GM21723 (cell line): Measurements from ENCODE around the gene MT3.
A peak's percentile ranks its signal among the peaks of the same experiment; 100 is the strongest.

Experiments
- ATAC-seq: cut with Tn5 transposase; IDR thresholded peaks from one replicate; pipeline ENCODE4 v1.9.1; 2021; ENCODE audit warnings: mild to moderate bottlenecking, moderate library complexity; ENCODE audit not compliant: unreplicated experiment

The MT3 gene

DNA sequence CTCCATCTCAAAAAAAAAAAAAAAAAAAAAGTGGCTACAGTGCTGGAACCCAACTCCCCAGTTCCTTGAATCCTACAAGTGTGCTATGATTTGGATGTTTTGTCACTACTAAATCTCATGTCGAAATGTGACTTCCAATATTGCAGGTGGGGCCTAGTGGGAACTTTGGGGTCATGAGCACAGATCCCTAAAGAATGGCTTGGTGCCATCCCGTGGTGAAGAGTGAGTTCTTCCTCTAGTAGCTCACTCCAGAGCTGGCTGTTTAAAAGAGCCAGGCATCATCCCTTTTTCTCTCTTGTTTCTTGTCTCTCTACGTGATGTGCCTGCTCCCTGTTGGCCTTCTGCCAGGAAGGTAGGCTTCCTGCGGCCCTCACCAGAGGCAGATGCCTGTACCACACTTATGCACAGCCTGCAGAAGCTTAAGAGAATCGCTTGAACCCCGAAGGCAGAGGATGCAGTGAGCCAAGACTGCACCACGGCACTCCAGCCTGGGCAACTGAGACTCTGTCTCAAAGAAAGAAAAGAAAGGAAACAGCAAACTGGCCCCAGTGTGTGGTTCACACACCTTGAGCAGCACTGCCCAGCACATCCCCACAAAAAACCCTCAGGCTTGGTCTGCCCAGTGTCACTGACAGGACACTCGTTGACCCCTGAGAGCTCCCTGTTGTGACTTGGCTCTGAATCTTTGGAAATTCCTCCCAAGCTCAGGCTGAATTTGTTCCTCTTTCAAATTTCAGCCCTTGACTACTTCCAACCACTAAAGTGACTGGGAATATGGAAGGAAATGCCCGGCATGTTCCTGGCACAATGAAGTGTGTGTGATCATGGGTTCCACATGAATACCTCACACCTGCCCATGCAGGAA is 39.4 kb downstream of the MT3 start:
- ATAC-seq: no peak

DNA sequence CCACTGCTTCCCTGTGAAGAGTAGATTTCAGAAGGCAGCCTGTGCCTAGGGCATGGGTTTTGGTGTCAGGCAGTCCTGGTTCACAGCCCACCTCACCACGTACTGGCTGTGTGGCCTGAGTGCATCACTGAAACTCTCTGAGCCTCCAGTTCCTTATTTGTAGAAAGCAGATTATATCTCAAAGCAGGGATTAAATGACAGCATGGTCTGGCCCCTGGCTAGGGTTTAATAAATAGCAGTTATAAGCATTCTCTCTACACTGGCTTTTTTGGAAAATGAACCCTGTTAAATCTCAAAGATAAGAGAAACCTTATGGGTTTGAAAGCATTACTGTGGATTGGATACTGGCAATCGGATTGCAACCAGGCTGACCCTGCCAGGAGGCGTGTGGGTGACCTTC is 40.2 kb downstream of the MT3 start:
- no peak for ATAC-seq

GRCh38 chr16:56630134-56630533 is 40.8 kb downstream of the MT3 start:
- ATAC-seq: peak; percentile 87

DNA sequence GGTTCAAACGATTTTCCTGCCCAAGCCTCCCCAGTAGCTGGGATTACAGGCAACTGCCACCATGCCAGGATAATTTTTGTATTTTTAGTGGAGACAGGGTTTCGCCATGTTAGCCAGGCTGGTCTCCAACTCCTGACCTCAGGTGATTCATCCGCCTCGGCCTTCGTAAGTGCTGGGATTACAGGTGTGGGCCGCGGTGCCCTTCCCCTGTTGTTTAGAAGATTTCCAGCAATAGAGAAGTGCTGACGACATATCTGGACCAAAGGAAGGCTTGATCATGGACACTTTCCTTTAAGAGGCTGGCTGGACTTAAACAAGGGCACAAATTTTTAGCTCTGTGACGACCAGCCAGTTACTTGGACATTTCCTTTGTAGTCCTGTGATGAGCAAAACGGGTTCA is 41.9 kb downstream of the MT3 start:
- ATAC-seq: no peak

DNA sequence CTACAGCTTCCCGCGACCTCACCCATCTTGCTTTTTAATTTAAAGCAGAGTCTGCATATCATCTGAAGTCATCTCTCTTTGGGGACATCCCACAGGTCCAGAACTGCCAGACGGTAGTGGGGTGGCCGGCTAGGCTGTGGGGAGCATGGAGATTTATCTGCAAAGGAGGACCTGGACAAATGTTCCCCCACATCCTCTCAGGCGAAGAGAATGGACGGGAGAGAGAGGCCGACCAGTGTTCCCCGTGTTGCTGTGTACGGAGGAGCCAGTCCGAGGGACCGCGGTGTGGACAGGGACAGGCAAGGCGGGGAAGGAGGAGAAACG is 42.5 kb downstream of the MT3 start:
- ATAC-seq: no peak

GRCh38 chr16:56632156-56632847 is 43.0 kb downstream of the MT3 start, which contains the start of gene MT1M:
Gene MT1M, plus strand, starts transcription at chr16:56632659. Its CDS starts 73 bp downstream, at chr16:56632732.
- no peak for ATAC-seq

DNA sequence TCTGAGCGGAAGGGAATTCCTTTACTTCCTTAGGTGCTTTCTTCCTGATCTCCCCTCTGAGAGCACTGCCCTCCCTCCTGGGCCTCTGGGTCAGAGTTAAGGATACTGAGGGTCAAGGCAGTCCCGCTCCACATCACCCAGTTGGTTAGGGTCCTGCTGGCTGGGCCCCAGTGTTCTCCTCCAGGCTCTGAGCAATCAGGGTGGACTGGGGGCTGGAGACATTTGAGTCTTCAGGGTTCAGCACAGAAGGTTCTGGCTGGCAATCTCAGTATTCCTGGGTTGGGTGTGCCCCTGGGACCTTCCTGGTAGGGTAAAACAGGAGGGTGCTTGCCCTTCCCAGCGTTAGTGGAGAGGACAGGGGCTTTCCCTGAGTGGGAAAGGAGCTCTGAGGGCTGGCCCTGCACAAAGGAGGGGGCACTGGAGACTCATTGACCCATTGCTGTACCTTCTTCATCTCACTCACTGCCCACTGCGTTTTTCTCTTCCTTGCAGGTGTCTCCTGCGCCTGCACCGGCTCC is 43.6 kb downstream of the MT3 start:
- ATAC-seq: no peak

DNA sequence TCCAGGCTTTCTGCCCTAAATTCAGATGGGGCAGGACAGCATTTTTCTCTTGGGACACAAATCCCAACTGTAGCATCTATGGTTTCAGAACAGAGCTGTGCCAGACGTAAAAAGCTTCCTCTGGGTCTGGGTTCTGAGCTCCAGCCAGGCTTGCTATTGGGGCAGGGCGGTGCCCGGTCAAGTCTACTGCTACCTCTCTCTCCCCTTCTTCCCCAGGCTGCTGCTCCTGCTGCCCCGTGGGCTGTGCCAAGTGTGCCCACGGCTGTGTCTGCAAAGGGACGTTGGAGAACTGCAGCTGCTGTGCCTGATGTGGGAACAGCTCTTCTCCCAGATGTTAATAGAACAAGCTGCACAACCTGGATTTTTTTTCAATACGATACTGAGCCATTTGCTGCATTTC is 44.2 kb downstream of the MT3 start:
- no peak for ATAC-seq

DNA sequence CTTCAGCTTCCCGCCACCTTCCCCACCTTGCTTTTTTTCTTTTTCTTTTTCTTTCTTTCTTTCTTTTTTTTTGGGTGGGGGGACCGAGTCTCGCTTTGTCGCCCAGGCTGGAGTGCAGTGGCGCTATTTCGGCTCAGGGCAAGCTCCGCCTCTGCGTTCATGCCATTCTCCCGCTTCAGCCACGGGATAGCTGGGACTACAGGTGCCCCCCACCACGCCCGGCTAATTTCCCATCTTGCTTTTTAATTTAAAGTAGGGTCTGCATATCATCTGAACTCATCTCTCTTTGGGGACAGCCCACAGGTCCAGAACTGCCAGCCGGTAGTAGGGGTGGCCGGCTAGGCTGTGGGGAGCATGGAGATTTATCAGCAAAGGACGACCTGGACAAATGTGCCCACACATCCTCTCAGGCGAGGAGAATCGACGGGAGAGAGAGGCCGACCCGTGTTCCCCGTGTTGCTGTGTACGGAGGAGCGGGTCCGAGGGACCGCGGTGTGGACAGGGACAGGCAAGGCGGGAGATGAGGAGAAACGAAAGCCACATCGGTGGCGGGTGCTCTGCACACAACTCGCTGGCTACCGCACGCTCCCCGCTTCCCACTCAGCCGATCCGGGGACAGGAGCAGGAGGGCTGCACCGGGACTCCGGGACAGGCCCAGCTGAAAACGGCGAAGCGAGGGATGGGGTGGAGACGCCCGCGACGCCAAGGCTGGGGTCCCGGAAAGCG is 45.5 kb downstream of the MT3 start:
- ATAC-seq: no peak

- no peak for ATAC-seq
Measured at GRCh38 chr16:56635441-56635967, 46.2 kb downstream of the MT3 start.

- no peak for ATAC-seq
Measured at GRCh38 chr16:56636616-56637413, 47.5 kb downstream of the MT3 start.

- ATAC-seq: no peak
Measured at GRCh38 chr16:56637814-56638750, 48.8 kb downstream of the MT3 start, which contains the start of gene MT1A. Gene MT1A, plus strand, starts transcription at chr16:56638666. Its CDS starts 73 bp downstream, at chr16:56638739.

- ATAC-seq: no peak
Measured at GRCh38 chr16:56639045-56639444, 49.7 kb downstream of the MT3 start.

DNA sequence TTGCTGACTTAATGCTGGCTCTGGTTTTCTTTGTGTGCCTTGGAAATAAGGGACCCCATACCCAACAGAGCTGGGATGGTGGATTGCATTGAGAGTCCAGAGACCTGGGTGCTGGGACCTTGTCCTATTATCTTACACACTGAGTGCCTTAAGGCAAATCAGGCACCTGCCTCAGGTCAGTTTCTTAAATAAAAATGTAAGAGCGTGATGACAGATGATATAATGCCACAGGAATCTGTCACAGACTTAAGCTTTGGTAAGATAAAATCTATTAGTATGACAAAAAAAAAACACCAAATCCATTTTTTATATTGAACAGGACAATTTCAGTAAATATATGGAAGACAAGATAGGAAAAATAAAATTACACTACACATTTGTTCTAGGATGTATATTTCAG is 50.7 kb downstream of the MT3 start:
- ATAC-seq: no peak
